Stimulated activated effector memory CD8-positive, alpha-beta T cell treated with anti-CD3 and anti-CD28 coated beads, Interleukin-12 subunit alpha, Interleukin-12 subunit beta, amount 100 ng/mL, for 72 hours (primary cell): ENCODE measurements around the gene LRRC59.
"Not testable (repeated sequence)": the region's sequence is repeated elsewhere in the genome, so short reads cannot be mapped to it uniquely, and the experiment has no call there.

Experiments
- ATAC-seq: fragments of 150-1000 bp; cut with Tn5 transposase; 2 replicates; pipeline ENCODE4 v1.10.0; 2021
- DNase-seq, 2 donors: peaks; one replicate each; pipeline ENCODE4 v3.0.0; 2021 to 2022; ENCODE audit warnings: low spot score in 2 of 2
- H3K27ac Mint-ChIP-seq: one replicate; pipeline ENCODE4 v1.8.0; 2022; ENCODE audit warnings: mild to moderate bottlenecking, mixed read lengths
- H3K36me3 Mint-ChIP-seq: one replicate; pipeline ENCODE4 v1.8.0; 2022; ENCODE audit warnings: mild to moderate bottlenecking, mixed read lengths
- H3K4me1 Mint-ChIP-seq: one replicate; pipeline ENCODE4 v1.8.0; 2022; ENCODE audit warnings: mixed read lengths
- H3K4me3 Mint-ChIP-seq: one replicate; pipeline ENCODE4 v1.8.0; 2022; ENCODE audit warnings: mild to moderate bottlenecking, mixed read lengths
- H3K9me3 Mint-ChIP-seq: one replicate; pipeline ENCODE4 v1.8.0; 2022; ENCODE audit warnings: mixed read lengths

Gene LRRC59

GRCh38 chr17:50333291-50334057, 63.8 kb downstream of the LRRC59 start:
- H3K9me3 Mint-ChIP-seq, ATAC-seq, H3K27ac Mint-ChIP-seq, DNase-seq, H3K36me3 Mint-ChIP-seq: not testable (repeated sequence)
- Mint-ChIP-seq H3K4me3 (peak overlapping the region; percentile 11), H3K4me1 (peaks cover 12% of the 10 kb centered on the region)

GRCh38 chr17:50332196-50332595, 65.1 kb downstream of the LRRC59 start:
- ATAC-seq: no peak
- DNase-seq: no peak
- no peak overlapping the region for H3K4me3 Mint-ChIP-seq
- peak overlapping the region; percentile 51 for H3K27ac Mint-ChIP-seq
- H3K4me1 Mint-ChIP-seq: peaks cover 14% of the 10 kb centered on the region
- no peaks in the 10 kb centered on the region for H3K36me3 Mint-ChIP-seq
- no peaks in the 10 kb centered on the region for H3K9me3 Mint-ChIP-seq
